ENCODE results near the gene GIPR. TPM values are rescaled to one million over a fixed set of nuclear protein-coding genes. Genes with fewer than 3 reads are reported as not detected.

The GIPR gene
- total RNA-seq, 1 donor from 2014 or later = 1.3 TPM

- H3K36me3 Mint-ChIP-seq (ENCODE audit: unreplicated experiment) = no peaks in the 10 kb centered on the region
- H3K9me3 Mint-ChIP-seq (ENCODE audit: unreplicated experiment) = no peaks in the 10 kb centered on the region
- DNase-seq (ENCODE audit: extremely low spot score, unreplicated experiment) = peak; percentile 96
- TF ChIP-seq CTCF (IDR thresholded peaks at IDR 0.05) = peak; percentile 99
- H3K27ac Mint-ChIP-seq (ENCODE audit: unreplicated experiment) = peak overlapping the region; percentile 59
- peak overlapping the region; percentile 64 for H3K4me3 Mint-ChIP-seq (ENCODE audit: unreplicated experiment)
- H3K27me3 Mint-ChIP-seq (ENCODE audit: unreplicated experiment) = no peaks in the 10 kb centered on the region
- peaks cover 37% of the 10 kb centered on the region for H3K4me1 Mint-ChIP-seq (ENCODE audit: unreplicated experiment)
These were observed 24.7 kb upstream of the GIPR start for GRCh38 chr19:45643024-45643926.

DNA sequence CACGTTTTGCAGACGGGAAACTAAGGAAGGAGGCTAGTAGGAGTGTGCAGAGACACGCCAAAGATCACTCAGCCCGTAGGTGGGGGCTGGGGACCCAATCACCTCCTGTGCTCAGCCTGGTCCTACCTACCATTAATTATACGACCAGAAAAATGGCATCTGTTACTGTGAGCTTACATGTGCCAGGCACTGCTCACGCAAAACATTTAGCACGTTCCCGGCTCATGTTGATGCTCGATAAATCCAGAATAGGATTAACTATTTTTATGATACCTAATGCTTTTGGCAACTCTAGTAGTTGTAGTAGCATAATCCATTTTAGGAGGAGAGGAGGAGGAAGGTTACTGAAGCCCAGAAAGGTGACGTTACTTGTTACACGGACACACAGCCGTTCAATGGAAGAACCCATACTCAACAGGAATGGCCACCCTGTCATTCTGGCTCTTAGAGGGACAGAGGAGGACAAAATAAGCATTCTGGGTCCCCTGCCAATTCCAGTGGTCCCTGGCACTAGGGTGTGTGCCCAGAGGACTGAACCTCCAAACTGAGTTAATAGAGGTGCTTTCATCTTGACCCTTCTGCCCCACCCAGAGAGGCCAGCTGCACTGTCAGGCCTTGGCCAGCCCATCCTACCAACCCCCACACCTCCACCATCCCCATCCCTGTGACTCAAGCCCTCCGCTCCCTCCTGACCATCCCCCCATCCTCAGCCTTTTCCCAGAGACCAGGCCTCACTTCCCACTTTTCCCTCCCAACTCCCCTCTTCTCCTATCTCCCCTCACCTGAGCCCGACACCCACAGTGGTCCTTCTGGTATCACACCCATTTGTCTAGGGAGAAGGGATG, 23.9 kb upstream of the GIPR start:
- no peak for DNase-seq (ENCODE audit: extremely low spot score, unreplicated experiment)
- Mint-ChIP-seq H3K4me3 (ENCODE audit: unreplicated experiment) (no peak overlapping the region), H3K9me3 (ENCODE audit: unreplicated experiment) (no peaks in the 10 kb centered on the region), H3K27me3 (ENCODE audit: unreplicated experiment) (no peaks in the 10 kb centered on the region), H3K27ac (ENCODE audit: unreplicated experiment) (no peak overlapping the region), H3K36me3 (ENCODE audit: unreplicated experiment) (no peaks in the 10 kb centered on the region), H3K4me1 (ENCODE audit: unreplicated experiment) (peaks cover 28% of the 10 kb centered on the region)
- no peak for TF ChIP-seq CTCF (IDR thresholded peaks at IDR 0.05)

DNA sequence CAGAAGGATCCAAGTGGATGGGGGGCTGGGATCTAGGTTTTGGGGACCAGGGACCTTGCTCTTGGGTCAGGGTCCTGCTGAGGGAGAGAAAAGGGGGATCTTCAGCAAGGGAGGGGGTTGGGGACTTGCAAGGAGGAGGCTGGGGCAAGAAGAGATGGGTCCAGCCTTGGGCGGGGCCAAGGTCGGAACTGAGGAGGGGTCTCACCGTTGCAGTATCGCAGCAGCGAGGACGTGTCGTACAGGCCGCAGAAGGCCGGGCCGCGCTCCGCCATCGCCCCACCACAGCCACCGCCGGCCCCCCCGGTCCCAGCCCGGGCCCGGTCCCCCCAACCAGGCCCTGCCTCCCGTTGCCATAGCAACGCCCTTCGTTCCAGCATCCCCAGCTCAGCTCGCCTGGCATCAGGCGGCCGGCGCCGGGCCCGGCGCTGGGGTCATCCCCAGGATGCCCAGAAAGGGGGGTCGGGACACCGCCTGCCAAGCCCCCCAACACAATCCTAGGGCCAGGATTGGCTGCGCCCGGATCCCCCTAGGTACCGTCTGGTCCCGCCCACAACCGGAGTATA, 22.9 kb upstream of the GIPR start:
- H3K27me3 Mint-ChIP-seq (ENCODE audit: unreplicated experiment) = no peaks in the 10 kb centered on the region
- H3K9me3 Mint-ChIP-seq (ENCODE audit: unreplicated experiment) = no peaks in the 10 kb centered on the region
- H3K36me3 Mint-ChIP-seq (ENCODE audit: unreplicated experiment) = no peaks in the 10 kb centered on the region
- no peak for TF ChIP-seq CTCF (IDR thresholded peaks at IDR 0.05)
- H3K4me1 Mint-ChIP-seq (ENCODE audit: unreplicated experiment) = peaks cover 28% of the 10 kb centered on the region
- peak overlapping the region; percentile 73 for H3K4me3 Mint-ChIP-seq (ENCODE audit: unreplicated experiment)
- no peak for DNase-seq (ENCODE audit: extremely low spot score, unreplicated experiment)
- H3K27ac Mint-ChIP-seq (ENCODE audit: unreplicated experiment) = no peak overlapping the region

- H3K27me3 Mint-ChIP-seq (ENCODE audit: unreplicated experiment) = no peaks in the 10 kb centered on the region
- no peaks in the 10 kb centered on the region for H3K36me3 Mint-ChIP-seq (ENCODE audit: unreplicated experiment)
- peak overlapping the region; percentile 73 for H3K4me3 Mint-ChIP-seq (ENCODE audit: unreplicated experiment)
- TF ChIP-seq CTCF (IDR thresholded peaks at IDR 0.05) = no peak
- peak overlapping the region; percentile 83 for H3K27ac Mint-ChIP-seq (ENCODE audit: unreplicated experiment)
- H3K9me3 Mint-ChIP-seq (ENCODE audit: unreplicated experiment) = no peaks in the 10 kb centered on the region
- peaks cover 26% of the 10 kb centered on the region for H3K4me1 Mint-ChIP-seq (ENCODE audit: unreplicated experiment)
- DNase-seq (ENCODE audit: extremely low spot score, unreplicated experiment) = peak; percentile 91
These were observed 22.2 kb upstream of the GIPR start for GRCh38 chr19:45645631-45646344.

All from osteocyte (in vitro differentiated cells).